ENCODE data around the gene FXYD7. TPM values are rescaled to one million over a fixed set of nuclear protein-coding genes. Genes with fewer than 3 reads are reported as not detected.
A peak's percentile ranks its signal among the peaks of the same experiment; 100 is the strongest.

FXYD7 gene
- total RNA-seq, 1 experiment from 2014 or later, result 0.90 TPM

DNA sequence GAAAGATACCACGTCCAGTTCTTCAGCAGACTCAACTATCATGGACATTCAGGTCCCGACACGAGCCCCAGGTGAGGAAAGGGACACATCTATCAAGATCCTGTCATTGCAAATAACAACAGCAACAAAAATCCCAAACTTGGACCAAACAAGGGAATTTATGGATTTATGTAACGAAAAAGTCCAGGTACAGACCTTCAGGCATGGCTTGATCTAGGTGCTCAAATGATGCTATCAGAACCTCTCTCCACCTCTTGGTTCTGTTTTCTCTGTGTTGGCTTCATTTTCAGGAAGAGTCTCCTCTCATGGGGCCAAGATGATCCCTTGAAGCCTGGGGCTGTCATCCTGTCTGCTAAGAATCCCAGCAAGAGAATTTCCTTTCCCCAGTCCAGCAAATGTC, 14.4 kb downstream of the FXYD7 start:
- Mint-ChIP-seq H3K4me3 (ENCODE audit: low read depth, unreplicated experiment) (no peak overlapping the region), H3K36me3 (ENCODE audit: insufficient read depth, unreplicated experiment) (peaks cover 86% of the 10 kb centered on the region), H3K27me3 (ENCODE audit: unreplicated experiment) (no peaks in the 10 kb centered on the region), H3K9me3 (ENCODE audit: low read depth, unreplicated experiment) (peaks cover 7% of the 10 kb centered on the region), H3K4me1 (ENCODE audit: low read depth, unreplicated experiment) (peaks cover 54% of the 10 kb centered on the region), H3K27ac (ENCODE audit: unreplicated experiment) (no peak overlapping the region)
- CTCF ChIA-PET, result no interaction called here
- BruUV-seq (replicated peaks), result no TSS peak
- TF ChIP-seq, protein P1, sequence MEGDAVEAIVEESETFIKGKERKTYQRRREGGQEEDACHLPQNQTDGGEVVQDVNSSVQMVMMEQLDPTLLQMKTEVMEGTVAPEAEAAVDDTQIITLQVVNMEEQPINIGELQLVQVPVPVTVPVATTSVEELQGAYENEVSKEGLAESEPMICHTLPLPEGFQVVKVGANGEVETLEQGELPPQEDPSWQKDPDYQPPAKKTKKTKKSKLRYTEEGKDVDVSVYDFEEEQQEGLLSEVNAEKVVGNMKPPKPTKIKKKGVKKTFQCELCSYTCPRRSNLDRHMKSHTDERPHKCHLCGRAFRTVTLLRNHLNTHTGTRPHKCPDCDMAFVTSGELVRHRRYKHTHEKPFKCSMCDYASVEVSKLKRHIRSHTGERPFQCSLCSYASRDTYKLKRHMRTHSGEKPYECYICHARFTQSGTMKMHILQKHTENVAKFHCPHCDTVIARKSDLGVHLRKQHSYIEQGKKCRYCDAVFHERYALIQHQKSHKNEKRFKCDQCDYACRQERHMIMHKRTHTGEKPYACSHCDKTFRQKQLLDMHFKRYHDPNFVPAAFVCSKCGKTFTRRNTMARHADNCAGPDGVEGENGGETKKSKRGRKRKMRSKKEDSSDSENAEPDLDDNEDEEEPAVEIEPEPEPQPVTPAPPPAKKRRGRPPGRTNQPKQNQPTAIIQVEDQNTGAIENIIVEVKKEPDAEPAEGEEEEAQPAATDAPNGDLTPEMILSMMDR (IDR thresholded peaks at IDR 0.05; ENCODE audit: unreplicated experiment), result no peak
- intact Hi-C loops (cut with micrococcal nuclease; ENCODE audit: unreplicated experiment), result no loop called here
- no peak for DNase-seq

- H3K4me1 Mint-ChIP-seq (ENCODE audit: low read depth, unreplicated experiment), result peaks cover 66% of the 10 kb centered on the region
- CTCF ChIA-PET, result no interaction called here
- TF ChIP-seq, protein P1 (IDR thresholded peaks at IDR 0.05; ENCODE audit: unreplicated experiment), result no peak
- H3K27me3 Mint-ChIP-seq (ENCODE audit: unreplicated experiment), result no peaks in the 10 kb centered on the region
- H3K4me3 Mint-ChIP-seq (ENCODE audit: low read depth, unreplicated experiment), result no peak overlapping the region
- intact Hi-C loops (cut with micrococcal nuclease; ENCODE audit: unreplicated experiment), result loop anchor here (5.0 kb wide), 1 partner anchor 58 kb away; no protein-coding TSS in a partner anchor
- peaks cover 7% of the 10 kb centered on the region for H3K9me3 Mint-ChIP-seq (ENCODE audit: low read depth, unreplicated experiment)
- no peak for DNase-seq
- BruUV-seq (replicated peaks), result no TSS peak
- H3K27ac Mint-ChIP-seq (ENCODE audit: unreplicated experiment), result no peak overlapping the region
- H3K36me3 Mint-ChIP-seq (ENCODE audit: insufficient read depth, unreplicated experiment), result peaks cover 99% of the 10 kb centered on the region
These were observed 16.6 kb downstream of the FXYD7 start for GRCh38 chr19:35159606-35160005.

- CTCF ChIA-PET, result no interaction called here
- Mint-ChIP-seq H3K4me3 (ENCODE audit: low read depth, unreplicated experiment) (no peak overlapping the region), H3K27me3 (ENCODE audit: unreplicated experiment) (no peaks in the 10 kb centered on the region), H3K9me3 (ENCODE audit: low read depth, unreplicated experiment) (peaks cover 7% of the 10 kb centered on the region), H3K4me1 (ENCODE audit: low read depth, unreplicated experiment) (peaks cover 74% of the 10 kb centered on the region), H3K36me3 (ENCODE audit: insufficient read depth, unreplicated experiment) (peaks cover 99% of the 10 kb centered on the region), H3K27ac (ENCODE audit: unreplicated experiment) (peak overlapping the region; percentile 53)
- BruUV-seq (replicated peaks), result no TSS peak
- TF ChIP-seq, protein P1 (IDR thresholded peaks at IDR 0.05; ENCODE audit: unreplicated experiment), result no peak
- no peak for DNase-seq
- intact Hi-C loops (cut with micrococcal nuclease; ENCODE audit: unreplicated experiment), result loop anchor here (5.0 kb wide), 1 partner anchor 56 kb away; no protein-coding TSS in a partner anchor
These were observed 17.8 kb downstream of the FXYD7 start for GRCh38 chr19:35160629-35161433.

DNA sequence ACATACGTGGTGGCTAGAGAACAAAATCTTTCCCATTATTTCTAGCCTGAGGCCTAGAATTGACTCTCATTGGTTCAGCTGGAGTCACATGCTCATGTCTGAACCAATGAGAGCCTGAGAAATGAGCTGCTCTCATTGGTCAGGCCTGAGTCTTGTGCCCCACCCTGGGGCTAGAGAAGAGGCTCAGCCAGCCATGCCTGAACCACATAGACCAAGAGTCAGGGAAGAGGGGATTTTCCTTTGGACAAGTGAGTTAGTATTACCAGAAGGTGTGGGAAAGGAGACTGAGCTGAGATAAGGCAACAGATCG, 18.3 kb downstream of the FXYD7 start:
- Mint-ChIP-seq H3K4me1 (ENCODE audit: low read depth, unreplicated experiment) (peaks cover 74% of the 10 kb centered on the region), H3K27ac (ENCODE audit: unreplicated experiment) (peak overlapping the region; percentile 53), H3K4me3 (ENCODE audit: low read depth, unreplicated experiment) (no peak overlapping the region), H3K9me3 (ENCODE audit: low read depth, unreplicated experiment) (peaks cover 7% of the 10 kb centered on the region), H3K36me3 (ENCODE audit: insufficient read depth, unreplicated experiment) (peaks cover 99% of the 10 kb centered on the region), H3K27me3 (ENCODE audit: unreplicated experiment) (no peaks in the 10 kb centered on the region)
- no TSS peak for BruUV-seq (replicated peaks)
- TF ChIP-seq, protein P1 (IDR thresholded peaks at IDR 0.05; ENCODE audit: unreplicated experiment), result no peak
- intact Hi-C loops (cut with micrococcal nuclease; ENCODE audit: unreplicated experiment), result loop anchor here (5.0 kb wide), 1 partner anchor 56 kb away; no protein-coding TSS in a partner anchor
- CTCF ChIA-PET, result interaction anchor here (0.5 kb wide), 1 partner anchor 157 kb away, joined by 4 read pairs; no protein-coding TSS in a partner anchor
- DNase-seq, result no peak

All from Calu3 (cell line).